ENCODE results near the gene TSSC4.

DNA sequence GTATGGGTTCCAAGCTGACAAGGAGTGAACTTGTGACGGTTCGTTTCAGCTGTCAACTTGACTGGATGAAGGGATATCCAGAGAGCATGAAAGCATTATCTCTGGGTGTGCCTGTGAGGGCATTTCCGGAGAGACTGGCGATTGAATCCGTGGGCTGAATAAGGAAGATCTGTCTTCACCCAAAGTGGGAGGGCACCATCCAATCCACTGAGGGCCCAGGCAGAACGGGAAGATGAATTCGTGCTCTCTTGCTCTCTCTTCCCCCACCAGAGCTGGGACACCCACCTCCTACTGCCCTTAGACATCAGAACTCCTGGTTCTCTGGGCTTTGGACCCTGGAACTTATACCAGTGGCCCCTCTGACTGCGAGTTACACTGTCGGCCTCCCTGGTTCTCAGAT lies 39.0 kb upstream of the TSSC4 start:
- TF ChIP-seq, protein P1, sequence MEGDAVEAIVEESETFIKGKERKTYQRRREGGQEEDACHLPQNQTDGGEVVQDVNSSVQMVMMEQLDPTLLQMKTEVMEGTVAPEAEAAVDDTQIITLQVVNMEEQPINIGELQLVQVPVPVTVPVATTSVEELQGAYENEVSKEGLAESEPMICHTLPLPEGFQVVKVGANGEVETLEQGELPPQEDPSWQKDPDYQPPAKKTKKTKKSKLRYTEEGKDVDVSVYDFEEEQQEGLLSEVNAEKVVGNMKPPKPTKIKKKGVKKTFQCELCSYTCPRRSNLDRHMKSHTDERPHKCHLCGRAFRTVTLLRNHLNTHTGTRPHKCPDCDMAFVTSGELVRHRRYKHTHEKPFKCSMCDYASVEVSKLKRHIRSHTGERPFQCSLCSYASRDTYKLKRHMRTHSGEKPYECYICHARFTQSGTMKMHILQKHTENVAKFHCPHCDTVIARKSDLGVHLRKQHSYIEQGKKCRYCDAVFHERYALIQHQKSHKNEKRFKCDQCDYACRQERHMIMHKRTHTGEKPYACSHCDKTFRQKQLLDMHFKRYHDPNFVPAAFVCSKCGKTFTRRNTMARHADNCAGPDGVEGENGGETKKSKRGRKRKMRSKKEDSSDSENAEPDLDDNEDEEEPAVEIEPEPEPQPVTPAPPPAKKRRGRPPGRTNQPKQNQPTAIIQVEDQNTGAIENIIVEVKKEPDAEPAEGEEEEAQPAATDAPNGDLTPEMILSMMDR (IDR thresholded peaks at IDR 0.05): no peak
- TF ChIP-seq POLR2AphosphoS5 (IDR thresholded peaks at IDR 0.05) (no peak), POLR2A (IDR thresholded peaks at IDR 0.05) (no peak)

All from stomach (tissue), 4 donors.